ELR (cell line): ENCODE measurements around the gene PKD2.
A peak's percentile ranks its signal among the peaks of the same experiment; 100 is the strongest.
"Not testable (repeated sequence)": the region's sequence is repeated elsewhere in the genome, so short reads cannot be mapped to it uniquely, and the experiment has no call there.

ENCODE experiments used
- DNase-seq: peaks from one replicate; pipeline ENCODE4 v3.0.0-alpha.2; 2015; ENCODE audit warnings: low read depth

The PKD2 gene

DNA sequence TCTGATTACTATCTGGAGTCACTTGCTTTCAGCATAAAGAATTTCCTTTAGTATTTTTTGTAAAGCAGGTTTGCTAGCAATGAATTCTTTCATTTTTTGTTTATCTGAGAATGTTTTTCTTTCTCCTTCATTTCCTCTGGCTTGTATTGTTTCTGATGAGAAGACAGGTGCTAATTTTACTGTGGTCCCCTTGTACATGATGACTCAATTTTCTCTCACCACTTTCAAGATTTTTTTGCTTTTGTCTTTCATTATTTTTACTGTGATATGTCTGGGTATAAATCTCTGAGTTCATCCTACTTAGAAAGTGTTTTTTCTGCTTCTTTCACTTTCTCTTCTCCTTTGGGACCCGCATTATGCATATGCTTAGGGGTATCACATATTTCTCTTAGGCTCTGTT, 62.6 kb downstream of the PKD2 start:
- no peak for DNase-seq

DNA sequence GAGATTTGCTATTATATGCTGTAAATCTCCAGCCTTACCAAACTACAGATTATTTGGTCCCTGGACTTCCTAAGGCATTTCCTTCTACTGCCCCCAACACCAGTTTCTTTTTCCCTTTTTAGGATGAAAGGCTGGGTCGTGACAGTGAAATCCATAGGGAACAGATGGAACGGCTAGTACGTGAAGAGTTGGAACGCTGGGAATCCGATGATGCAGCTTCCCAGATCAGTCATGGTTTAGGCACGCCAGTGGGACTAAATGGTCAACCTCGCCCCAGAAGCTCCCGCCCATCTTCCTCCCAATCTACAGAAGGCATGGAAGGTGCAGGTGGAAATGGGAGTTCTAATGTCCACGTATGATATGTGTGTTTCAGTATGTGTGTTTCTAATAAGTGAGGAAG, 67.9 kb downstream of the PKD2 start:
- no peak for DNase-seq

GRCh38 chr4:88077911-88078524, 70.6 kb downstream of the PKD2 start:
- no peak for DNase-seq

- no peak for DNase-seq
These were observed 71.1 kb downstream of the PKD2 start for GRCh38 chr4:88078579-88078978.

DNA sequence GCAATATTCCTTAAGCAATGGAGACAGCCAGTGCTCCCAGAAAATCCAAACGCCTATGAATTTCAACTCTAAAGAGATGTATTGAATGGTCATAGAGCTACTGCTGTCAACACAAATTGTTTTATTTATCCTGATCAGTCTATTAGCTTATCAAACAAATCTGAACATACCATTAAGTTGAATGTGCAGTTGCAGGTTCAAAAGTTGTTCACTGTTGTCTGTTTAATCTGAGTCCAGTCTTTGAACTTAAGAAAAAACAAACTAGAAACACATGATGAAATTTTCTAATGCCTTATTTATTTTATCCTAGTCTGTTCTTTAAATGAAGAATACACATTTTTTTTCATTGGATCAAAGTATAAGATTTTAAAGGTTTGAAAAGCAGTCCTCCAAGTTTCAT, 73.2 kb downstream of the PKD2 start:
- DNase-seq, result no peak

GRCh38 chr4:88087004-88087403, 79.6 kb downstream of the PKD2 start:
- DNase-seq, result no peak

DNA sequence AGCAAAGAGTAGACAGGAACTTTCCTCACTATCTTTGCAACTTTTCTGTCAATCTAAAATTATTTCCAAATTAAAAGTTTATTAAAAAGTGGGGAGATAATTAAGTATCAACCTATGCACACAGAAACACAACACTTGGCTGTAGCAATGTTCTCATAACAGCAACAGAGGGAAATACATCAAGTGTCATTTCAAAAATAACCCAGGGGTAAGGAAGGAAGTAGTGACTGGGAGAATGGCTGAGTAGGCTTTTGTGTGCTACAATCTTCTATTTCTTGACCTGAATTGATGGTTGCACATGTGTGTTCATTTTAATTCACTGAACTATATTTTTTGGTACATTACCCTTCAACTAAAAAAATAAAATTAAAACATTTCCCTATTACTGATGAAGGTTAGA, 83.5 kb downstream of the PKD2 start:
- DNase-seq, result no peak

DNA sequence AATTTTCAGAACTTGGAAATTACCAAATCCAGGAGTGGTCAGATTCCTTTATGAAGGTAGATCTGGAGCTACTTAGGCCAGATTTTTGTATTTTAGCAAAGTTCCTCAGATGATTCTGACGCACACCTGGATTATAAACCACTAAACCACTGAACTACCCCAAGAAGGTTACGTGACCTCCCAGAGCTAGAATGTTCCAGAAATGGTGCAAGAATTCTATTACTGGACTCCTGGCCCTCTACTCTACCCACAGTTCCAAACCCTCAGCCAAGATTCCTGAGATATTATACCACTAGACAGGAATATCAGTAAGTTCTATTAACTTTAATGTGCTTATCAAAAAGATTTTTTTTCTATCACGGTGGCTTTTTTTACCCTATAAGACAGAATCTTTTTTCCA, 83.9 kb downstream of the PKD2 start:
- DNase-seq, result no peak

DNA sequence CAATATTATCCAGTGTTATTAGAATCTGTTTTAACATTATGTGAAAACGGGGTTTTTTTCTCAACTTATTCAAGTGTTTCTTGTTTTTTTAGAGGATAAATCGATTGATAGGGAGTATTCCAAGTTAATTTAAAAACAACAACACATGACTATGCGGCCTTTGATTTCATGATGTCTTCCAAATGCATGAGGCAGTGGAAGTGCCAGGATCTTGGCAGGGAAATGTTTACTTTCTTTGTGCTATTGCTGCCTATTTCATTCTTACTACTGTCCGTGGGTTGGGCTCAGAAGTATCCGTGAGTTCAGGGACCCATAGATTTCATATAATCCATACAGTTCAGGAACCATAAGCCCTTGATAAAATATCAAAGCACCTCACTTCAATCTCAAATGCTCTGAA, 86.4 kb downstream of the PKD2 start:
- no peak for DNase-seq

- peak; percentile 46 for DNase-seq
These were observed 89.9 kb downstream of the PKD2 start for GRCh38 chr4:88097301-88097700.

DNA sequence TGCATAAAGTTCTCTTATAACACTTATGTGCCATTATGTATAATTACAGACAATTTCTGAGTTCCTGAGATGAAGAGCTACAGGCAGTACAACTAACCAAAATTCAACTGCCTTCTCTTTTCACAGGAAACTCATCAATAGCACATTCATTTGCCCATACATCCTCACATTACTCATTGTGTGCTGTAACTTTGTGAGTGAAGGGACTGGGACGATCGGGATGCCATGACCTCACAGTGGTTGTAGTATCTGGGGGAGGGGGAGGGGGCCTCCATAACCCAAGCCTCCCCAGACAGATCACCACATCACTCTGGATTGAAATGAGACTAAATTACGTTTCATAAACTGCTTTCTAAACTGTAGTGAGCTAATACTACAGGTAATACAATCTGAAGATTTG, 90.3 kb downstream of the PKD2 start:
- DNase-seq, result peak; percentile 78

GRCh38 chr4:88098993-88099752, 91.7 kb downstream of the PKD2 start:
- no peak for DNase-seq

GRCh38 chr4:88101165-88101564, 93.7 kb downstream of the PKD2 start:
- DNase-seq, result no peak

DNA sequence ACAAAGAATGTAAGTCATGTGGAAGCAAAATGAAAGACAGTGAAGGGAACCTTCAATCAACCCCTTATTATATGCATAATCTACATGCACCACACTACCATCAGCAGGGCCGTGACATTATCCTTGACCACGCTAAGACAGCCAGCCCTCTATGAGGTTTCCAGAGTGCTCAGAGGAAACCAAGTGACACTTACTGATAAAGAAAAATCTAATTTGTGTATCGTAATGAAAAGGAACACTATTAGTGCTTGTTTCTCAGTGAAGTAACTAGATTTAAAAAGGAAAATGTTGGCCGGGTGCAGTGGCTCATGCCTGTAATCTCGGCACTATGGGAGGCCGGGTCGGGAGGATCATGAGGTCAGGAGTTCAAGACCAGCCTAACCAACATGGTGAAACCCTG, 94.6 kb downstream of the PKD2 start:
- DNase-seq, result no peak

- DNase-seq, result peak; percentile 90
These were observed 97.6 kb downstream of the PKD2 start for GRCh38 chr4:88104902-88105610.

DNA sequence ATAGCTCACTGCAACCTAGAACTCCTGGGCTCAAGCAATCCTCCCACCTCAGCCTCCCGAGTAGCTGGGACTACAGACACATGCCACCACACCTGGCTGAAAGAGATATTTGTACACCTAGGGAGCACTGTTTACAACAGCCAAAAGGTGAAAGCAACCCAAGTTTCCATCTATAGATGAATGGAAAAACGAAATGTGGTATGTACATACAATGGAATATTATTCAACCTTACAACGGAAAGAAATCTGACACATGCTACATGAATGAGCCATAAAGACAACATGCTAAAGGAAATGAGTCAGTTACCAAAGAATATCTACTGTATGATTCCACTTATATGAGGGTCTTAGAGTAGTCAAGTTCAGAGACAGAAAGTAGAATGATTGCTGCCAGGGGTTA, 98.8 kb downstream of the PKD2 start:
- peak; percentile 89 for DNase-seq

DNA sequence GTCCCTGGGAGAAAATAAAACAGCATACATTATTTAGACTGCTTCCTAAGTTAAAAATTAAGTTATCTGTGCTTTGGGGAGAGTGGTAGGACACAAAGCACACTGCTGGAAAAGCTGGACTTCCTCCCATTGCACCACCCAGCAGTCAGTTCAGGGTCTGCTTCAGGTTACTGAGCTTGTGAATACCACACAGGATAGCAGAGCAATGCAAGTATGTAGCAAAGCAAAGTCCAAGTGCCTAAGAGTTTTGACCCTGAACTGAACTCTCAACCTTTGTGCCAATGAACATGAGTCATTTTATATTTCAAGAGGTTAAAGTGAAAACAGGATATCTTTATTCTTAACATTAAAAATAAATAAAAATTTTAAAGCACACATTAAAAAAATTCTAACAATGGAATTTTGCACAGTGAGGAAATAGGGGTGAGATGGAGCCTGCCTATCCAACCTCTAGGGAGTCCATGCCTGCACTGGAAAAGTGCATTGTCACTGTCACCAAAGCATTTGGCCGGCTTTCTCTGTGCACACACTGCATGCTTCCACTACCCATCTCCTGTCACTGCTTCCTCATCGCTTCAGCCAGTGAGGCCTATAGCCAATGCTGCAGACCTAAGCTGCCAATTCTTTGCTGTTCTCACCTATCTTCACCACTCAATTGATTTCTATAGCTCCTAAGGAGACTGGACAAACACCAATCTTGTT, 100.1 kb downstream of the PKD2 start:
- DNase-seq, result peak; percentile 12

DNA sequence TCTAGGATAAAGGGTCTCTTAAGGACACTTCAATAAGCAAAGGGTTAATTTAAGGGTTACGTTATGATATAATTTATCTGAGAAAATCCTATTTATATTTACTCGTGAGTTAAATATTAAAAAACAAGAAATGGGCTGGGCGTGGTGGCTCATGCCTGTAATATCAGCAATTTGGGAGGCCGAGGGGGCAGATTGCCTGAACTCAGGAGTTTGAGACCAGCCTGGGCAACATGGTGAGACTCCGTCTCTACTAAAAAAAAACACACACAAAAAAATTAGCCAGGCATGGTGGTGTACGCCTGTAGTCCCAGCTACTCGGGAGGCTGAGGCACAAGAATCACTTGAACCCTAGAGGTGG, 100.7 kb downstream of the PKD2 start:
- not testable (repeated sequence) for DNase-seq

DNA sequence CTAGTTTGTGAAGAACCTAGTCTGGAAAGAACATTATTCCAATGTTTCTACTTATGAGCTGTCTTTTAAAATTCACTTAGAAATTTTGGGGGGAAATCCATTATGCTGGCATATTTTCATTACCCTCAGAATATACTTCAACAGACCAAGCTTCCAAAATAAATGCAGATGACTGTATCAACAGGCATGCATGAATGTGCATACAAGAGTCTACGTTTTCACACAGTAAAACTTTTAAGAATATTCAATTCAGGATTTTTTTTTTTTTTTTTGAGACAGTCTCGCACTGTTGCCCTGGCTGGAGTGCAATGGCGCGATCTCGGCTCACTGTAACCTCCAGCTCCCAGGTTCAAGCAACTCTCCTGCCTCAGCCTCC, 101.3 kb downstream of the PKD2 start:
- peak; percentile 22 for DNase-seq

GRCh38 chr4:88109123-88109881, 101.9 kb downstream of the PKD2 start:
- no peak for DNase-seq

- DNase-seq, result no peak
These were observed 103.4 kb downstream of the PKD2 start for GRCh38 chr4:88110826-88111225.

DNA sequence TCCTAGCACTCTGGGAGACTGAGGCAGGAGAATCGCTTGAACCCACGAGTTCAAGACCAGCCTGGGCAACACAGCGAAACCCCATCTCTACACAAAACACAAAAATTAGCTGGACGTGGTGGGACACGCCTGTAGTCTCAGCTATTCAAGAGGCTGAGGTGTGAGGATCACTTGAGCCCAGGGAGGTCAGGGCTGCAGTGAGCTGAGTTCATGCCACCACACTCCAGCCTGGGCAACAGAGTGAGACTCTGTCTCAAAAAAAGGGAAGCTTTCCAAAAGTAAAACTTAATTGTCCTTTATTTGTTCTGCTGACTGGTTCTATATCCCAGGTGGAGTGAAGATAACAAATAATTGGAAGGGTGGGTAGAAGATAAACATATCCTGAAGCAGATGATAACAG, 105.4 kb downstream of the PKD2 start:
- no peak for DNase-seq
